ENCODE results near the gene WDFY2.

DNA sequence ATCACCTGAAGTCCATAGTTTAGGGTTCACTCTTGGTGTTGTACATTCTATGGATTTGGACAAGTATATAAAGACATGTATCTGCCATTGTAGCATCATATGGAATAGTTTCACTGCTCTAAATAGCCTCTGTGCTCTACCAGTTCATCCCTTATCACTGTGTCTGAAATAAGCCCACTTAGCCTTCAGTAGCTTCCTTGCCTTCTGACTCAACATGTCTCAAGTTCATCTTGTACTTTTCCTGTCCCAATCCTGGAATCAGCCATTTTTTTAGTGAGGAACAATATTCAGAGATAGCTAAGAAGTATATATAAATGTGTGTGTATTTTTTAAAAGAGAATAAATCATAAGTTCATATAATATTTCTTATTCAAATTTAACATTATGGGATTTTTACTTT is 140.5 kb downstream of the WDFY2 start:
- no peak for TF ChIP-seq POLR2A (IDR thresholded peaks at IDR 0.05)
- TF ChIP-seq, protein P1, sequence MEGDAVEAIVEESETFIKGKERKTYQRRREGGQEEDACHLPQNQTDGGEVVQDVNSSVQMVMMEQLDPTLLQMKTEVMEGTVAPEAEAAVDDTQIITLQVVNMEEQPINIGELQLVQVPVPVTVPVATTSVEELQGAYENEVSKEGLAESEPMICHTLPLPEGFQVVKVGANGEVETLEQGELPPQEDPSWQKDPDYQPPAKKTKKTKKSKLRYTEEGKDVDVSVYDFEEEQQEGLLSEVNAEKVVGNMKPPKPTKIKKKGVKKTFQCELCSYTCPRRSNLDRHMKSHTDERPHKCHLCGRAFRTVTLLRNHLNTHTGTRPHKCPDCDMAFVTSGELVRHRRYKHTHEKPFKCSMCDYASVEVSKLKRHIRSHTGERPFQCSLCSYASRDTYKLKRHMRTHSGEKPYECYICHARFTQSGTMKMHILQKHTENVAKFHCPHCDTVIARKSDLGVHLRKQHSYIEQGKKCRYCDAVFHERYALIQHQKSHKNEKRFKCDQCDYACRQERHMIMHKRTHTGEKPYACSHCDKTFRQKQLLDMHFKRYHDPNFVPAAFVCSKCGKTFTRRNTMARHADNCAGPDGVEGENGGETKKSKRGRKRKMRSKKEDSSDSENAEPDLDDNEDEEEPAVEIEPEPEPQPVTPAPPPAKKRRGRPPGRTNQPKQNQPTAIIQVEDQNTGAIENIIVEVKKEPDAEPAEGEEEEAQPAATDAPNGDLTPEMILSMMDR (IDR thresholded peaks at IDR 0.05) = no peak

Measured in body of pancreas (tissue), 4 donors.